ENCODE results near the gene PDIA5.

- TF ChIP-seq POLR2A (IDR thresholded peaks at IDR 0.05), result no peak
- no peak for TF ChIP-seq CTCF (IDR thresholded peaks at IDR 0.05)
Measured at GRCh38 chr3:123039178-123039577, 27.6 kb upstream of the PDIA5 start.

Measured in testis (tissue), 2 donors.